WTC11 (cell line): ENCODE data around the gene CDC20B. TPM values are rescaled to one million over a fixed set of nuclear protein-coding genes. Genes with fewer than 3 reads are reported as not detected.
"Not testable (repeated sequence)": the region's sequence is repeated elsewhere in the genome, so short reads cannot be mapped to it uniquely, and the experiment has no call there.

Source experiments
- ATAC-seq: fragments of 200-7000 bp; cut with Tn5 transposase; 2 replicates; pipeline ENCODE4 v1.10.0; 2021; ENCODE audit warnings: mild to moderate bottlenecking, moderate library complexity
- CTCF ChIA-PET: fragments of 300-600 bp; sonication (Branson Sonifier 250); formaldehyde crosslinking; loops from one replicate; lab custom pipeline; 2021; ENCODE audit warnings: antibody characterized with exemption; lab: Charles Lee
- POLR2A ChIA-PET: fragments of 350-600 bp; sonication (Branson Sonifier 250); formaldehyde crosslinking; loops from one replicate; lab custom pipeline; 2021; ENCODE audit warnings: antibody characterized with exemption; lab: Charles Lee
- DNase-seq: peaks from one replicate; pipeline ENCODE4 v3.0.0; 2021; ENCODE audit warnings: low spot score
- H3K27ac Mint-ChIP-seq: 2 replicates; pipeline ENCODE4 v1.8.0; 2021; ENCODE audit warnings: mixed read lengths
- H3K27me3 Mint-ChIP-seq: 2 replicates; pipeline ENCODE4 v1.8.0; 2021; ENCODE audit warnings: low read depth, mild to moderate bottlenecking, moderate library complexity, mixed read lengths
- H3K36me3 Mint-ChIP-seq: 2 replicates; pipeline ENCODE4 v1.8.0; 2021; ENCODE audit warnings: mixed read lengths
- H3K4me1 Mint-ChIP-seq: 2 replicates; pipeline ENCODE4 v1.8.0; 2022; ENCODE audit warnings: mixed read lengths
- H3K4me3 Mint-ChIP-seq: 2 replicates; pipeline ENCODE4 v1.8.0; 2021; ENCODE audit warnings: mild to moderate bottlenecking, moderate library complexity, mixed read lengths
- H3K9me3 Mint-ChIP-seq: 2 replicates; pipeline ENCODE4 v1.8.0; 2021; ENCODE audit warnings: mixed read lengths
- CDX4 ChIP-seq: fragments of 250-450 bp; sonication (Bioruptor Pico); IDR thresholded peaks from 2 replicates; pipeline ENCODE4 v1.9.0; 2021; ENCODE audit warnings: moderate library complexity, mild to moderate bottlenecking, inconsistent platforms, borderline replicate concordance
- CREM ChIP-seq: sonication (generic); formaldehyde crosslinking; IDR thresholded peaks from 2 replicates; pipeline ENCODE4 v1.8.1; 2022; ENCODE audit warnings: mild to moderate bottlenecking, missing genetic modification reagents, moderate library complexity
- ETV6 ChIP-seq: sonication (generic); formaldehyde crosslinking; IDR thresholded peaks from 2 replicates; pipeline ENCODE4 v1.8.1; 2022; ENCODE audit warnings: mild to moderate bottlenecking, missing genetic modification reagents
- FOXK1 ChIP-seq: sonication (generic); formaldehyde crosslinking; IDR thresholded peaks from 2 replicates; pipeline ENCODE4 v1.8.0; 2022; ENCODE audit warnings: mild to moderate bottlenecking, moderate library complexity, missing genetic modification reagents
- GRHL2 ChIP-seq: fragments of 250-450 bp; sonication (Bioruptor Pico); IDR thresholded peaks from 2 replicates; pipeline ENCODE4 v1.8.0; 2022; ENCODE audit warnings: mild to moderate bottlenecking, moderate library complexity; ENCODE audit not compliant: insufficient replicate concordance, severe bottlenecking
- IRF1 ChIP-seq: sonication (generic); formaldehyde crosslinking; IDR thresholded peaks from 2 replicates; pipeline ENCODE4 v1.8.0; 2023; ENCODE audit warnings: missing genetic modification reagents
- JAZF1 ChIP-seq: fragments of 250-450 bp; sonication (Bioruptor Pico); IDR thresholded peaks from 2 replicates; pipeline ENCODE4 v1.9.0; 2021; ENCODE audit warnings: moderate library complexity, mild to moderate bottlenecking, inconsistent platforms
- JUN ChIP-seq: sonication (generic); formaldehyde crosslinking; IDR thresholded peaks from 2 replicates; pipeline ENCODE4 v1.8.0; 2023; ENCODE audit warnings: mild to moderate bottlenecking, missing genetic modification reagents
- KAT7 ChIP-seq: sonication (generic); formaldehyde crosslinking; IDR thresholded peaks from 2 replicates; pipeline ENCODE4 v1.8.1; 2023; ENCODE audit warnings: missing genetic modification reagents, mild to moderate bottlenecking, borderline replicate concordance
- PRRX2 ChIP-seq: fragments of 250-450 bp; sonication (Bioruptor Pico); IDR thresholded peaks from 2 replicates; pipeline ENCODE4 v1.8.0; 2021; ENCODE audit warnings: mild to moderate bottlenecking
- SMAD3 ChIP-seq: sonication (generic); formaldehyde crosslinking; IDR thresholded peaks from 2 replicates; pipeline ENCODE4 v1.8.0; 2022; ENCODE audit warnings: missing genetic modification reagents, mild to moderate bottlenecking, borderline replicate concordance
- SOX15 ChIP-seq: fragments of 250-450 bp; sonication (Bioruptor Pico); IDR thresholded peaks from 2 replicates; pipeline ENCODE4 v1.9.0; 2021; ENCODE audit warnings: mild to moderate bottlenecking
- TCF7 ChIP-seq: sonication (generic); formaldehyde crosslinking; IDR thresholded peaks from 2 replicates; pipeline ENCODE4 v1.8.0; 2022; ENCODE audit warnings: mild to moderate bottlenecking, low read depth, missing genetic modification reagents, moderate library complexity
- TEAD4 ChIP-seq: sonication (generic); formaldehyde crosslinking; IDR thresholded peaks from 2 replicates; pipeline ENCODE4 v1.8.0; 2022; ENCODE audit warnings: mild to moderate bottlenecking, missing genetic modification reagents
- ZMAT4 ChIP-seq: fragments of 250-450 bp; sonication (Bioruptor Pico); IDR thresholded peaks from 2 replicates; pipeline ENCODE4 v1.9.0; 2021; ENCODE audit warnings: mild to moderate bottlenecking
- ZNF219 ChIP-seq: sonication (generic); formaldehyde crosslinking; IDR thresholded peaks from 2 replicates; pipeline ENCODE4 v1.8.0; 2023; ENCODE audit warnings: missing genetic modification reagents, mild to moderate bottlenecking, borderline replicate concordance
- ZNF232 ChIP-seq: sonication (generic); formaldehyde crosslinking; IDR thresholded peaks from 2 replicates; pipeline ENCODE4 v1.8.0; 2022; ENCODE audit warnings: mild to moderate bottlenecking, missing genetic modification reagents
- ZNF281 ChIP-seq: sonication (generic); formaldehyde crosslinking; IDR thresholded peaks from 2 replicates; pipeline ENCODE4 v1.8.0; 2023; ENCODE audit warnings: mild to moderate bottlenecking, missing genetic modification reagents
- ZNF423 ChIP-seq: fragments of 250-450 bp; sonication (Bioruptor Pico); IDR thresholded peaks from 2 replicates; pipeline ENCODE4 v2.1.2; 2022; ENCODE audit warnings: mild to moderate bottlenecking, moderate library complexity
- total RNA-seq: library from RNA; stranded (reverse); gene quantifications from 3 replicates; pipeline ENCODE4 v1.2.3, GENCODE V29; 2021

Gene CDC20B
- total RNA-seq, 1 experiment from 2014 or later = not detected

- peaks cover 4% of the 10 kb centered on the region for H3K4me1 Mint-ChIP-seq
- ChIA-PET POLR2A (no interaction called here), CTCF (no interaction called here)
- DNase-seq (no peak), ATAC-seq (no peak)
- H3K27me3 Mint-ChIP-seq = no peaks in the 10 kb centered on the region; the same call in none of the 2 replicates
- no peak within 1 kb of the TSS for H3K4me3 Mint-ChIP-seq
- peaks cover 20% of the 10 kb centered on the region for H3K9me3 Mint-ChIP-seq
- H3K36me3 Mint-ChIP-seq = peaks cover 5% of the 10 kb centered on the region; the same call in 1 of the 2 replicates
- TF ChIP-seq JAZF1 (CRISPR knock-in tag) (no peak), PRRX2 (CRISPR knock-in tag) (no peak), ETV6 (no peak), CREM (CRISPR knock-in tag) (no peak), SOX15 (no peak)
- no peak within 1 kb of the TSS for H3K27ac Mint-ChIP-seq
These were observed 70.6 kb downstream of the CDC20B start, which contains the start of gene GZMA for GRCh38 chr5:55102348-55102747. TSS of gene GZMA (plus strand) at chr5:55102646. CDS start at chr5:55102683, 37 bp downstream.

- H3K27me3 Mint-ChIP-seq = no peaks in the 10 kb centered on the region; the same call in none of the 2 replicates
- ChIA-PET CTCF (no interaction called here), POLR2A (no interaction called here)
- H3K4me1 Mint-ChIP-seq = peaks cover 4% of the 10 kb centered on the region
- TF ChIP-seq GRHL2 (CRISPR knock-in tag) (no peak), JUN (CRISPR knock-in tag) (no peak), TCF7 (CRISPR knock-in tag) (no peak), TEAD4 (CRISPR knock-in tag) (no peak), IRF1 (CRISPR knock-in tag) (no peak), FOXK1 (CRISPR knock-in tag) (no peak), ZMAT4 (CRISPR knock-in tag) (no peak), KAT7 (CRISPR knock-in tag) (no peak), ZNF219 (CRISPR knock-in tag) (no peak), CDX4 (CRISPR knock-in tag) (no peak), ZNF281 (no peak), SMAD3 (CRISPR knock-in tag) (no peak), ZNF232 (CRISPR knock-in tag) (no peak), ZNF423 (CRISPR knock-in tag) (no peak)
- no peak overlapping the region for H3K27ac Mint-ChIP-seq
- DNase-seq (no peak), ATAC-seq (no peak)
- no peak overlapping the region for H3K4me3 Mint-ChIP-seq
- H3K9me3 Mint-ChIP-seq = peaks cover 20% of the 10 kb centered on the region
- H3K36me3 Mint-ChIP-seq = peaks cover 5% of the 10 kb centered on the region; the same call in 1 of the 2 replicates
These were observed 71.3 kb downstream of the CDC20B start for GRCh38 chr5:55101556-55102276.

- H3K4me1 Mint-ChIP-seq, H3K27ac Mint-ChIP-seq, CTCF ChIA-PET, ATAC-seq, POLR2A ChIA-PET, H3K36me3 Mint-ChIP-seq, H3K27me3 Mint-ChIP-seq, DNase-seq, H3K4me3 Mint-ChIP-seq: not testable (repeated sequence)
- H3K9me3 Mint-ChIP-seq = peaks cover 23% of the 10 kb centered on the region
These were observed 71.8 kb downstream of the CDC20B start for GRCh38 chr5:55101148-55101547.
